CD8-positive, alpha-beta memory T cell (primary cell): ENCODE data around the gene FBXO11. TPM values are rescaled to one million over a fixed set of nuclear protein-coding genes. Genes with fewer than 3 reads are reported as not detected.

ENCODE experiments used
- CTCF ChIA-PET: fragments of 350-600 bp; sonication (Branson Sonifier 250); formaldehyde crosslinking; loops from one replicate; lab custom pipeline; 2021; ENCODE audit warnings: antibody characterized with exemption; lab: Charles Lee
- POLR2A ChIA-PET: fragments of 350-600 bp; sonication (Branson Sonifier 250); formaldehyde crosslinking; loops from one replicate; lab custom pipeline; 2021; ENCODE audit warnings: antibody characterized with exemption; lab: Charles Lee
- DNase-seq, 5 donors: peaks; one replicate each; pipeline versions ENCODE4 v3.0.0 to v3.0.0-alpha.2; 2020 to 2022; ENCODE audit warnings: mixed read lengths in 1 of 5
- H3K27ac ChIP-seq: one replicate; pipeline ENCODE4 v1.7.0; 2013; ENCODE audit warnings: low read depth, mild to moderate bottlenecking, low read length, moderate library complexity
- H3K27me3 ChIP-seq: 2 replicates; pipeline ENCODE4 v1.7.0; 2013; ENCODE audit warnings: low read length, mild to moderate bottlenecking; ENCODE audit not compliant: insufficient read depth, poor library complexity, severe bottlenecking
- H3K36me3 ChIP-seq: 2 replicates; pipeline ENCODE4 v1.7.0; 2013; ENCODE audit warnings: mild to moderate bottlenecking, low read length, moderate library complexity; ENCODE audit not compliant: insufficient read depth
- H3K4me1 ChIP-seq: 2 replicates; pipeline ENCODE4 v1.7.0; 2013; ENCODE audit warnings: mild to moderate bottlenecking, low read length, moderate library complexity; ENCODE audit not compliant: insufficient read depth
- H3K4me3 ChIP-seq: 2 replicates; pipeline ENCODE4 v1.7.0; 2013; ENCODE audit warnings: mild to moderate bottlenecking, low read length
- H3K9me3 ChIP-seq: 2 replicates; pipeline ENCODE4 v1.7.0; 2013; ENCODE audit warnings: mild to moderate bottlenecking, low read length
- H3K27ac Mint-ChIP-seq, 8 donors: one replicate each; pipeline ENCODE4 v1.8.0; 2020 to 2021; ENCODE audit warnings: mixed read lengths in 8 of 8, mild to moderate bottlenecking in 6 of 8, inconsistent platforms in 3 of 8, moderate library complexity in 3 of 8
- H3K27me3 Mint-ChIP-seq, 2 donors: one replicate each; pipeline ENCODE4 v1.8.0; 2020 to 2021; ENCODE audit warnings: mixed read lengths in 2 of 2, mild to moderate bottlenecking in 1 of 2, moderate library complexity in 1 of 2
- H3K36me3 Mint-ChIP-seq, 3 donors: one replicate each; pipeline ENCODE4 v1.8.0; 2020 to 2021; ENCODE audit warnings: mixed read lengths in 3 of 3, inconsistent platforms in 1 of 3, mild to moderate bottlenecking in 1 of 3
- H3K4me1 Mint-ChIP-seq, 3 donors: one replicate each; pipeline ENCODE4 v1.8.0; 2020 to 2021; ENCODE audit warnings: mixed read lengths in 3 of 3, inconsistent platforms in 1 of 3, mild to moderate bottlenecking in 1 of 3
- H3K4me3 Mint-ChIP-seq, 7 donors: one replicate each; pipeline ENCODE4 v1.8.0; 2020 to 2021; ENCODE audit warnings: mixed read lengths in 7 of 7, mild to moderate bottlenecking in 6 of 7, moderate library complexity in 4 of 7, inconsistent platforms in 2 of 7
- H3K9me3 Mint-ChIP-seq, 5 donors: one replicate each; pipeline ENCODE4 v1.8.0; 2020 to 2022; ENCODE audit warnings: mixed read lengths in 5 of 5, mild to moderate bottlenecking in 3 of 5, moderate library complexity in 2 of 5, inconsistent platforms in 1 of 5
- polyA plus RNA-seq: library from polyadenylated mRNA; unstranded; fragments of 300-500 nt; fragmentation: Illumina TruSeq; gene quantifications from one replicate; pipeline ENCODE4 v1.2.3, GENCODE V29; 2021
- total RNA-seq, 2 experiments: library from RNA; stranded (reverse); gene quantifications; one replicate each; pipeline ENCODE4 v1.2.3, GENCODE V29; 2021

Gene FBXO11
- total and polyA plus RNA-seq, 3 experiments from 2014 or later = 9.9 to 41.8 (median 41.2) TPM

GRCh38 chr2:47767497-47767844 lies 138.8 kb downstream of the FBXO11 start:
- Mint-ChIP-seq H3K4me3 (peak overlapping the region in 1 of 7 donors; percentile 61), H3K27ac (no peak overlapping the region), H3K9me3 (no peaks in the 10 kb centered on the region), H3K4me1 (peaks cover 3 to 6% (median 5%) of the 10 kb centered on the region in 3 donors), H3K27me3 (peaks cover 4 to 6% of the 10 kb centered on the region in 2 donors), H3K36me3 (no peaks in the 10 kb centered on the region)
- Histone ChIP-seq H3K27me3 (no peaks in the 10 kb centered on the region), H3K4me3 (no peak overlapping the region), H3K9me3 (no peaks in the 10 kb centered on the region), H3K27ac (no peak overlapping the region), H3K4me1 (peaks cover 7% of the 10 kb centered on the region), H3K36me3 (no peaks in the 10 kb centered on the region)
- POLR2A ChIA-PET = interaction anchor here (0.5 to 0.7 kb wide), 3 partner anchors 53 to 432 kb away, joined by 3 to 6 read pairs (median 3); no protein-coding TSS in a partner anchor
- peak in 1 of 5 donors; percentile 15 for DNase-seq
- CTCF ChIA-PET = interaction anchor here (0.7 to 2.8 kb wide), 23 partner anchors 8 to 785 kb away, joined by 3 to 38 read pairs (median 3); partner anchors contain the start of genes MSH2 and MSH6

GRCh38 chr2:47751856-47752414 lies 154.4 kb downstream of the FBXO11 start:
- Histone ChIP-seq H3K27me3 (no peaks in the 10 kb centered on the region), H3K36me3 (no peaks in the 10 kb centered on the region), H3K27ac (no peak overlapping the region), H3K4me1 (no peaks in the 10 kb centered on the region), H3K9me3 (no peaks in the 10 kb centered on the region), H3K4me3 (no peak overlapping the region)
- H3K27ac Mint-ChIP-seq = peak overlapping the region in 4 of 8 donors; percentile 70 to 81 (median 75)
- no peaks in the 10 kb centered on the region for H3K36me3 Mint-ChIP-seq
- ChIA-PET POLR2A (interaction anchor here (2.0 kb wide), 1 partner anchor 31 kb away, joined by 9 read pairs; the partner anchor contains the start of gene MSH6), CTCF (no interaction called here)
- no peak for DNase-seq
- peaks cover 0 to 11% (median 0%) of the 10 kb centered on the region in 3 donors for H3K4me1 Mint-ChIP-seq
- peaks cover 0 to 11% (median 4%) of the 10 kb centered on the region in 5 donors for H3K9me3 Mint-ChIP-seq
- peak overlapping the region in 3 of 7 donors; percentile 36 to 59 (median 52) for H3K4me3 Mint-ChIP-seq
- peaks cover 0 to 4% of the 10 kb centered on the region in 2 donors for H3K27me3 Mint-ChIP-seq

GRCh38 chr2:47747878-47748277 lies 158.4 kb downstream of the FBXO11 start:
- peaks cover 0 to 17% (median 6%) of the 10 kb centered on the region in 5 donors for H3K9me3 Mint-ChIP-seq
- CTCF ChIA-PET = no interaction called here
- H3K36me3 ChIP-seq = no peaks in the 10 kb centered on the region
- no peak overlapping the region for H3K27ac Mint-ChIP-seq
- H3K4me3 Mint-ChIP-seq = no peak overlapping the region
- no peak for DNase-seq
- no peaks in the 10 kb centered on the region for H3K9me3 ChIP-seq
- H3K4me1 ChIP-seq = no peaks in the 10 kb centered on the region
- POLR2A ChIA-PET = no interaction called here
- peaks cover 7 to 22% of the 10 kb centered on the region in 2 donors for H3K27me3 Mint-ChIP-seq
- H3K27ac ChIP-seq = no peak overlapping the region
- H3K27me3 ChIP-seq = no peaks in the 10 kb centered on the region
- peaks cover 0 to 11% (median 0%) of the 10 kb centered on the region in 3 donors for H3K4me1 Mint-ChIP-seq
- no peaks in the 10 kb centered on the region for H3K36me3 Mint-ChIP-seq
- no peak overlapping the region for H3K4me3 ChIP-seq

- CTCF ChIA-PET = interaction anchor here (0.7 kb wide), 1 partner anchor 1156 kb away, joined by 3 read pairs; no protein-coding TSS in a partner anchor
- H3K9me3 Mint-ChIP-seq = peaks cover 0 to 17% (median 6%) of the 10 kb centered on the region in 5 donors
- POLR2A ChIA-PET = no interaction called here
- Histone ChIP-seq H3K4me1 (no peaks in the 10 kb centered on the region), H3K9me3 (no peaks in the 10 kb centered on the region), H3K4me3 (no peak overlapping the region), H3K27me3 (peaks cover 3% of the 10 kb centered on the region), H3K36me3 (no peaks in the 10 kb centered on the region), H3K27ac (no peak overlapping the region)
- peaks cover 0 to 1% (median 0%) of the 10 kb centered on the region in 3 donors for H3K36me3 Mint-ChIP-seq
- H3K27ac Mint-ChIP-seq = peak overlapping the region in 1 of 8 donors; percentile 87
- no peaks in the 10 kb centered on the region for H3K4me1 Mint-ChIP-seq
- H3K4me3 Mint-ChIP-seq = no peak overlapping the region
- H3K27me3 Mint-ChIP-seq = peaks cover 16 to 28% of the 10 kb centered on the region in 2 donors
- DNase-seq = no peak
These were observed 162.2 kb downstream of the FBXO11 start for GRCh38 chr2:47744074-47744473.

- H3K36me3 Mint-ChIP-seq = peaks cover 0 to 1% (median 0%) of the 10 kb centered on the region in 3 donors
- Histone ChIP-seq H3K27me3 (peaks cover 3% of the 10 kb centered on the region), H3K36me3 (no peaks in the 10 kb centered on the region), H3K4me3 (no peak overlapping the region), H3K4me1 (no peaks in the 10 kb centered on the region), H3K27ac (no peak overlapping the region), H3K9me3 (no peaks in the 10 kb centered on the region)
- peaks cover 14 to 28% of the 10 kb centered on the region in 2 donors for H3K27me3 Mint-ChIP-seq
- H3K4me3 Mint-ChIP-seq = no peak overlapping the region
- no peak for DNase-seq
- H3K4me1 Mint-ChIP-seq = no peaks in the 10 kb centered on the region
- no peak overlapping the region for H3K27ac Mint-ChIP-seq
- peaks cover 0 to 3% (median under 1%) of the 10 kb centered on the region in 5 donors for H3K9me3 Mint-ChIP-seq
- CTCF ChIA-PET = no interaction called here
- POLR2A ChIA-PET = no interaction called here
These were observed 164.7 kb downstream of the FBXO11 start for GRCh38 chr2:47741637-47742036.

GRCh38 chr2:47741101-47741500 lies 165.2 kb downstream of the FBXO11 start:
- no peak overlapping the region for H3K4me3 ChIP-seq
- Mint-ChIP-seq H3K4me3 (no peak overlapping the region), H3K9me3 (no peaks in the 10 kb centered on the region), H3K27ac (no peak overlapping the region), H3K36me3 (peaks cover 0 to 1% (median 0%) of the 10 kb centered on the region in 3 donors), H3K4me1 (no peaks in the 10 kb centered on the region), H3K27me3 (peaks cover 14 to 28% of the 10 kb centered on the region in 2 donors)
- H3K4me1 ChIP-seq = no peaks in the 10 kb centered on the region
- DNase-seq = no peak
- H3K36me3 ChIP-seq = no peaks in the 10 kb centered on the region
- peaks cover 3% of the 10 kb centered on the region for H3K27me3 ChIP-seq
- POLR2A ChIA-PET = no interaction called here
- CTCF ChIA-PET = no interaction called here
- no peaks in the 10 kb centered on the region for H3K9me3 ChIP-seq
- no peak overlapping the region for H3K27ac ChIP-seq

Other genes with a start within 250 kb of the FBXO11 start
- gene MSH6, start 123.4 kb downstream of the FBXO11 start, total RNA-seq = 100 to 1,000 TPM; 142 to 152 TPM
- gene MSH6, start 123.4 kb downstream of the FBXO11 start, polyA plus RNA-seq = 17.6 TPM